HEK293 (cell line): ENCODE measurements around the gene PPP6R3.
"Not testable (repeated sequence)": the region's sequence is repeated elsewhere in the genome, so short reads cannot be mapped to it uniquely, and the experiment has no call there.

ENCODE experiments used
- CTCF ChIA-PET: fragments of 350-600 bp; formaldehyde crosslinking; extraction: SDS; loops from one replicate; lab custom pipeline; 2021; ENCODE audit warnings: antibody characterized with exemption; lab: Yijun Ruan, JAX
- POLR2A ChIA-PET: fragments of 300-600 bp; formaldehyde crosslinking; extraction: SDS; loops from one replicate; lab custom pipeline; 2020; ENCODE audit warnings: antibody characterized with exemption, inconsistent platforms; lab: Yijun Ruan, JAX
- H3K27ac ChIP-seq: fragments of 200-500 bp; sonication (Bioruptor generic); 2 replicates; pipeline ENCODE4 v1.5.1; 2014; ENCODE audit warnings: low read depth, low read length, control low read depth, inconsistent platforms; ENCODE audit errors: extremely low read depth
- H3K36me3 ChIP-seq, 2 experiments: fragments of 200-500 bp in 1 of 2; sonication (Bioruptor generic) in 1 of 2; 1 replicate in 1 of 2; 2 replicates in 1 of 2; pipeline ENCODE4 v1.5.1; 2014 to 2017; ENCODE audit warnings: inconsistent platforms in 2 of 2, low read length in 2 of 2; ENCODE audit not compliant: control insufficient read depth in 2 of 2, insufficient read depth in 1 of 2
- H3K4me1 ChIP-seq: fragments of 200-500 bp; sonication (Bioruptor generic); 2 replicates; pipeline ENCODE4 v1.5.1; 2014; ENCODE audit warnings: mild to moderate bottlenecking, low read length, inconsistent platforms; ENCODE audit not compliant: control insufficient read depth, insufficient read depth
- H3K4me3 ChIP-seq: 2 replicates; pipeline ENCODE4 v1.5.1; 2011; ENCODE audit warnings: low read depth, mild to moderate bottlenecking, control low read depth, low read length, moderate library complexity
- H3K9me3 ChIP-seq: fragments of 200-500 bp; sonication (Bioruptor generic); 2 replicates; pipeline ENCODE4 v1.5.1; 2014; ENCODE audit warnings: low read depth, low read length, inconsistent platforms; ENCODE audit not compliant: control insufficient read depth, insufficient read depth
- BCL6B ChIP-seq: fragments of 450-650 bp; formaldehyde crosslinking; IDR thresholded peaks from 2 replicates; pipeline ENCODE4 v1.5.1; 2017; ENCODE audit warnings: missing biosample characterization, missing genetic modification characterization
- EGR2 ChIP-seq: fragments of 450-650 bp; formaldehyde crosslinking; IDR thresholded peaks from 2 replicates; pipeline ENCODE4 v1.5.1; 2016; ENCODE audit warnings: low read depth, missing biosample characterization, missing genetic modification characterization
- FEZF1 ChIP-seq: fragments of 450-650 bp; formaldehyde crosslinking; IDR thresholded peaks from 2 replicates; pipeline ENCODE4 v1.5.1; 2016; ENCODE audit warnings: missing biosample characterization, missing genetic modification characterization
- GLIS2 ChIP-seq: fragments of 450-650 bp; formaldehyde crosslinking; IDR thresholded peaks from 2 replicates; pipeline ENCODE4 v1.5.1; 2016; ENCODE audit warnings: missing biosample characterization, missing genetic modification characterization
- SCRT2 ChIP-seq: fragments of 450-650 bp; formaldehyde crosslinking; IDR thresholded peaks from 2 replicates; pipeline ENCODE4 v1.5.1; 2016; ENCODE audit warnings: missing biosample characterization, missing genetic modification characterization
- ZNF24 ChIP-seq: fragments of 450-650 bp; formaldehyde crosslinking; IDR thresholded peaks from 2 replicates; pipeline ENCODE4 v1.5.1; 2016; ENCODE audit warnings: missing biosample characterization, missing genetic modification characterization
- ZNF404 ChIP-seq: fragments of 450-650 bp; formaldehyde crosslinking; IDR thresholded peaks from 2 replicates; pipeline ENCODE4 v1.5.1; 2017; ENCODE audit warnings: missing biosample characterization, missing genetic modification characterization
- ZNF560 ChIP-seq: fragments of 450-650 bp; formaldehyde crosslinking; IDR thresholded peaks from 2 replicates; pipeline ENCODE4 v1.5.1; 2017; ENCODE audit warnings: missing biosample characterization, missing genetic modification characterization, borderline replicate concordance
- ZNF639 ChIP-seq: fragments of 450-650 bp; formaldehyde crosslinking; IDR thresholded peaks from 2 replicates; pipeline ENCODE4 v1.5.1; 2016; ENCODE audit warnings: missing biosample characterization, missing genetic modification characterization
- ZNF768 ChIP-seq: fragments of 450-650 bp; formaldehyde crosslinking; IDR thresholded peaks from 2 replicates; pipeline ENCODE4 v1.5.1; 2018; ENCODE audit warnings: missing biosample characterization, mild to moderate bottlenecking, missing genetic modification characterization

Gene PPP6R3

GRCh38 chr11:68432874-68433273 lies 27.7 kb upstream of the PPP6R3 start:
- peak; percentile 43; the same call in 1 of the 2 replicates for TF ChIP-seq SCRT2 (tag by site-specific recombination)
- no peak for TF ChIP-seq ZNF639 (tag by site-specific recombination)
- no peak for TF ChIP-seq GLIS2 (tag by site-specific recombination)
- TF ChIP-seq ZNF404 (tag by site-specific recombination) = no peak
- no peak for TF ChIP-seq BCL6B
- TF ChIP-seq ZNF560 (tag by site-specific recombination) = no peak
- peaks cover 0 to 73% of the 10 kb centered on the region in 2 experiments; a peak in 2 of 3 replicates for H3K36me3 ChIP-seq
- POLR2A ChIA-PET = no interaction called here

DNA sequence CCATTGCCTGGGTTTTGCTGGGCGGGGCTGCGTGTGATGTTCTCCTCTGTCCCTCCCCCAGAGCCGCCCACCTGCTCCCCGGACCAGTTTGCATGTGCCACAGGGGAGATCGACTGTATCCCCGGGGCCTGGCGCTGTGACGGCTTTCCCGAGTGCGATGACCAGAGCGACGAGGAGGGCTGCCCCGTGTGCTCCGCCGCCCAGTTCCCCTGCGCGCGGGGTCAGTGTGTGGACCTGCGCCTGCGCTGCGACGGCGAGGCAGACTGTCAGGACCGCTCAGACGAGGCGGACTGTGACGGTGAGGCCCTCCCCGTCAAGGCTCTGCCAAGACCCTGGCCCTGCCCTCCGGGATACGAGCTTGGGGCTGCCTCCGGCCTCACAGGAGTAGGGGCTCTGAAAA lies 27.0 kb upstream of the PPP6R3 start:
- no peak for TF ChIP-seq ZNF768 (tag by site-specific recombination)
- TF ChIP-seq, all 188 proteins: peak for 0
- H3K27ac ChIP-seq = no peak overlapping the region
- ChIA-PET CTCF (no interaction called here), POLR2A (no interaction called here)
- no peaks in the 10 kb centered on the region for H3K4me1 ChIP-seq
- H3K4me3 ChIP-seq = no peak overlapping the region
- H3K36me3 ChIP-seq = peaks cover 0 to 73% of the 10 kb centered on the region in 2 experiments; a peak in 2 of 3 replicates
- no peaks in the 10 kb centered on the region for H3K9me3 ChIP-seq

More at GRCh38 chr11:68432874-68433273, 27.7 kb upstream of the PPP6R3 start:
- H3K4me3 ChIP-seq = no peak overlapping the region
- no peak overlapping the region for H3K27ac ChIP-seq
- H3K9me3 ChIP-seq = no peaks in the 10 kb centered on the region
- CTCF ChIA-PET = no interaction called here
- H3K4me1 ChIP-seq = no peaks in the 10 kb centered on the region

- H3K4me3 ChIP-seq, H3K4me1 ChIP-seq, H3K9me3 ChIP-seq, POLR2A ChIA-PET, H3K27ac ChIP-seq: not testable (repeated sequence)
- H3K36me3 ChIP-seq = peaks cover 0 to 76% of the 10 kb centered on the region in 2 experiments; a peak in 2 of 3 replicates
- peak; percentile 67; the same call in 1 of the 2 replicates for TF ChIP-seq ZNF24
- CTCF ChIA-PET = interaction anchor here (0.6 to 0.7 kb wide), 2 partner anchors 13 to 360 kb away, joined by 3 read pairs; no protein-coding TSS in a partner anchor
Measured at GRCh38 chr11:68434159-68434558, 26.4 kb upstream of the PPP6R3 start.

GRCh38 chr11:68436162-68436888 lies 24.2 kb upstream of the PPP6R3 start:
- Histone ChIP-seq H3K9me3 (no peaks in the 10 kb centered on the region), H3K4me1 (0 out of 2 replicates have a peak, but pooled peaks cover 2% of the 10 kb centered on the region), H3K4me3 (no peak overlapping the region), H3K27ac (no peak overlapping the region), H3K36me3 (peaks cover 0 to 61% of the 10 kb centered on the region in 2 experiments; a peak in 2 of 3 replicates)
- ChIA-PET POLR2A (no interaction called here), CTCF (no interaction called here)
- peak; percentile 53 for TF ChIP-seq EGR2 (tag by site-specific recombination)
- no peak for TF ChIP-seq FEZF1
